HCT116 (cell line): ENCODE measurements around the gene TMEM151A. TPM values are rescaled to one million over a fixed set of nuclear protein-coding genes. Genes with fewer than 3 reads are reported as not detected.

Source experiments
- ATAC-seq: fragments of 200-7000 bp; cut with Tn5 transposase; 2 replicates; pipeline ENCODE4 v1.9.1; 2020; ENCODE audit warnings: mild to moderate bottlenecking, moderate library complexity
- BruUV-seq: library from RNA; stranded (reverse); fragments of 400-500 nt; replicated peaks from 2 replicates; lab custom pipeline; 2021; lab: Mats Ljungman, UMichigan
- CTCF ChIA-PET: fragments of 300-600 bp; sonication (Branson Sonifier 250); formaldehyde crosslinking; loops from one replicate; lab custom pipeline; 2021; ENCODE audit warnings: antibody characterized with exemption; lab: Charles Lee
- POLR2A ChIA-PET: fragments of 300-600, 350-600 bp; sonication (Branson Sonifier 250); formaldehyde crosslinking; loops from one replicate; lab custom pipeline; 2021; ENCODE audit warnings: antibody characterized with exemption; lab: Charles Lee
- RAD21 ChIA-PET, 2 experiments: fragments of 300-600 bp; sonication (Branson Sonifier 250); formaldehyde crosslinking; loops; one replicate each; lab custom pipeline; 2023; ENCODE audit warnings: low total read pairs in 2 of 2; ENCODE audit not compliant: uncharacterized antibody in 2 of 2, unreplicated experiment in 2 of 2, low non-redundant PET in 1 of 2; lab: Charles Lee
- DNase-seq: peaks from one replicate; pipeline ENCODE4 v3.0.0-alpha.2; 2010; ENCODE audit warnings: low read depth, low spot score
- H2AFZ ChIP-seq: fragments of 200-600 bp; shearing (Covaris generic), sonication (generic); 2 replicates; pipeline ENCODE4 v1.6.1; 2017; ENCODE audit warnings: low read depth, mixed run types, mixed read lengths, antibody characterized with exemption, low read length; ENCODE audit not compliant: poor library complexity, severe bottlenecking
- H3K27ac ChIP-seq: 2 replicates; pipeline ENCODE4 v1.5.1; 2012; ENCODE audit warnings: low read depth, low read length
- H3K27me3 ChIP-seq: fragments of 200-600 bp; sonication (generic); 2 replicates; pipeline ENCODE4 v1.6.1; 2016; ENCODE audit warnings: mixed run types, low read length, mixed read lengths; ENCODE audit not compliant: insufficient read depth
- H3K36me3 ChIP-seq, 2 experiments: fragments of 200-500 bp in 1 of 2; fragments of 200-600 bp in 1 of 2; sonication (Bioruptor generic) in 1 of 2; sonication (generic) in 1 of 2; 2 replicates each; pipeline versions ENCODE4 v1.5.1 to v1.6.1; 2014 to 2016; ENCODE audit warnings: low read length in 2 of 2, inconsistent platforms in 1 of 2, mixed read lengths in 1 of 2, mixed run types in 1 of 2; ENCODE audit not compliant: insufficient read depth in 2 of 2, control insufficient read depth in 1 of 2
- H3K4me1 ChIP-seq, 2 experiments: fragments of 200-600 bp in 1 of 2; sonication (generic) in 1 of 2; 2 replicates each; pipeline versions ENCODE4 v1.5.1 to v1.6.1; 2012 to 2017; ENCODE audit warnings: low read length in 2 of 2, inconsistent platforms in 1 of 2, mild to moderate bottlenecking in 1 of 2, mixed read lengths in 1 of 2, mixed run types in 1 of 2, moderate library complexity in 1 of 2; ENCODE audit not compliant: insufficient read depth in 2 of 2, control insufficient read depth in 1 of 2
- H3K4me2 ChIP-seq: fragments of 200-600 bp; sonication (generic); 2 replicates; pipeline ENCODE4 v1.6.1; 2017; ENCODE audit warnings: mixed run types, low read length, mixed read lengths
- H3K4me3 ChIP-seq, 2 experiments: fragments of 200-600 bp in 1 of 2; sonication (generic) in 1 of 2; replicated peaks in 1 of 2; 2 replicates each; pipeline ENCODE4 v1.5.1; 2011 to 2016; ENCODE audit warnings: low read length in 2 of 2, control low read depth in 1 of 2, low read depth in 1 of 2, mild to moderate bottlenecking in 1 of 2, mixed read lengths in 1 of 2, mixed run types in 1 of 2
- H3K79me2 ChIP-seq: fragments of 200-600 bp; sonication (generic); 2 replicates; pipeline ENCODE4 v1.6.1; 2017; ENCODE audit warnings: mild to moderate bottlenecking, mixed run types, low read length, moderate library complexity, mixed read lengths; ENCODE audit not compliant: insufficient read depth
- H3K9ac ChIP-seq: fragments of 200-600 bp; sonication (generic); 2 replicates; pipeline ENCODE4 v1.6.1; 2016; ENCODE audit warnings: low read length, mixed read lengths
- H3K9me2 ChIP-seq: fragments of 200-600 bp; sonication (generic), shearing (Covaris generic); 2 replicates; pipeline ENCODE4 v1.6.1; 2017; ENCODE audit warnings: mixed run types, mild to moderate bottlenecking, moderate library complexity; ENCODE audit not compliant: insufficient read depth
- H3K9me3 ChIP-seq, 2 experiments: fragments of 200-500 bp in 1 of 2; fragments of 200-600 bp in 1 of 2; sonication (Bioruptor generic) in 1 of 2; sonication (generic) in 1 of 2; 2 replicates each; pipeline ENCODE4 v1.6.1; 2014 to 2017; ENCODE audit warnings: low read length in 2 of 2, mixed read lengths in 2 of 2, inconsistent platforms in 1 of 2, low read depth in 1 of 2, mild to moderate bottlenecking in 1 of 2, mixed run types in 1 of 2, moderate library complexity in 1 of 2; ENCODE audit not compliant: control insufficient read depth in 1 of 2, insufficient read depth in 1 of 2
- H4K20me1 ChIP-seq: fragments of 200-600 bp; sonication (generic), shearing (Covaris generic); 2 replicates; pipeline ENCODE4 v1.6.1; 2017; ENCODE audit warnings: mixed run types, mild to moderate bottlenecking, moderate library complexity; ENCODE audit not compliant: insufficient read depth
- CEBPB ChIP-seq: IDR thresholded peaks from 2 replicates; pipeline ENCODE4 v1.6.1; 2012; ENCODE audit warnings: low read depth
- ELF1 ChIP-seq: IDR thresholded peaks from 2 replicates; pipeline ENCODE4 v1.6.1; 2012; ENCODE audit warnings: low read depth, borderline replicate concordance
- POLR2AphosphoS5 ChIP-seq: IDR thresholded peaks from 2 replicates; pipeline ENCODE4 v1.6.1; 2011; ENCODE audit warnings: mild to moderate bottlenecking, low read depth, low read length, moderate library complexity
- ZFX ChIP-seq: fragments of 450-650 bp; IDR thresholded peaks from 2 replicates; pipeline ENCODE4 v1.6.1; 2017
- ZNF274 ChIP-seq: fragments of 200-500 bp; sonication (Bioruptor generic); IDR thresholded peaks from 2 replicates; pipeline ENCODE4 v1.6.1; 2014; ENCODE audit warnings: mild to moderate bottlenecking, low read depth, low read length, inconsistent platforms
- intact Hi-C: fragments of 100-400 bp; cut with micrococcal nuclease; formaldehyde crosslinking; loops from 2 replicates; pipeline ENCODE4 v1.10.0; 2022
- total RNA-seq: library from RNA; stranded (reverse); gene quantifications from one replicate; pipeline ENCODE4 v1.2.1, GENCODE V29; 2021; ENCODE audit not compliant: unreplicated experiment
- TF ChIP-seq, protein P1 (sequence below): IDR thresholded peaks from 2 replicates; pipeline ENCODE4 v1.6.1; 2012; ENCODE audit warnings: low read depth
- TF ChIP-seq, protein P2 (sequence below), 3 experiments: fragments of 200-600 bp in 1 of 3; sonication (generic) in 1 of 3; IDR thresholded peaks in 2 of 3; conservative IDR thresholded peaks in 1 of 3; 2 replicates each; pipeline ENCODE4 v1.5.1; 2012 to 2017; ENCODE audit warnings: low read depth in 2 of 3, low read length in 2 of 3, antibody characterized with exemption in 1 of 3, borderline replicate concordance in 1 of 3, control low read depth in 1 of 3, mild to moderate bottlenecking in 1 of 3, mixed read lengths in 1 of 3, mixed run types in 1 of 3, moderate library complexity in 1 of 3; ENCODE audit not compliant: insufficient read depth in 1 of 3

The TMEM151A gene
- total RNA-seq, 1 experiment from 2014 or later: 5.9 TPM

DNA sequence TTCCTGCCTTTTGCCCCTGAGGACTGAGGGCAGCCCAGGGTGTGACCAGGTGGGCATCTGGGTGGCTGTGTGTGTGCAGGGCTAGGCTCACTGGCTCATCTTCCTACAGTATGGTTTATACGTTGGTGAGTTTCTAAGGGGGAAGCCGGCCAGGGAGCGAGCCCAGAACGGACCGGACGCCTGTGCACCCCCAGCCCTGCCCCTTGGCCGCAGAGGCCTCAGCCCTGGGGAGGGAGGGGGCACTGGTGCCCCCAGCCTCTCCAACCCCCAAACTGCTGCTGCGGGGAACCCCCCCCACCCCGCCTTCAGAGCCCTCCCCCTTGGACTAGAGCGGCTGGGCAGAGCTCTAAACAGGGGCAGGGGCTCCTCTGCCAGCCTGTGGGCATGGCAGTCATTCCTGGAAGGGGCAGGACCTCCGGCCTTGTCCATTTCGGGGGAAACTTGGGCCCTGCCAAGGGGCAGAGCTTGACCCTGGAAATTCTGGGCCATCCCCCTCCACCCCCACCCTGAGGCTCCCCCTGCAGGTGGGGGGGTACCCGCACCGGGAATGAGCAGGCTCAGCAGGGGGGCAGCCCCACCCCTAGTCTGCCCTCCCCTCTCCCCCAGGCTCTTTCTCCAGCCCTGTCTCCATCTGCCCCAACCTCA lies 8.1 kb upstream of the TMEM151A start:
- no peaks in the 10 kb centered on the region for H4K20me1 ChIP-seq
- H3K4me1 ChIP-seq: peaks cover 4 to 35% of the 10 kb centered on the region in 2 experiments; a peak in 3 of 4 replicates
- CTCF ChIA-PET: interaction anchor here (1.0 to 3.0 kb wide), 3 partner anchors 11 to 572 kb away, joined by 3 to 17 read pairs (median 3); partner anchors contain the start of gene KAT5

More for the DNA sequence above, 8.1 kb upstream of the TMEM151A start:
- Histone ChIP-seq H3K4me3 (no peak overlapping the region), H3K9me3 (no peaks in the 10 kb centered on the region), H3K4me2 (no peak overlapping the region), H3K9ac (no peak overlapping the region), H2AFZ (no peak overlapping the region), H3K36me3 (no peaks in the 10 kb centered on the region), H3K79me2 (peaks cover 18% of the 10 kb centered on the region), H3K27ac (0 out of 2 replicates have a peak overlapping the region, but pooled peaks have one; percentile 31), H3K9me2 (no peaks in the 10 kb centered on the region), H3K27me3 (no peaks in the 10 kb centered on the region)
- BruUV-seq: no TSS peak
- no peak for ATAC-seq
- ChIA-PET RAD21 (no interaction called here), POLR2A (no interaction called here)
- TF ChIP-seq ELF1: no peak
- no peak for TF ChIP-seq CEBPB
- TF ChIP-seq, protein P1, sequence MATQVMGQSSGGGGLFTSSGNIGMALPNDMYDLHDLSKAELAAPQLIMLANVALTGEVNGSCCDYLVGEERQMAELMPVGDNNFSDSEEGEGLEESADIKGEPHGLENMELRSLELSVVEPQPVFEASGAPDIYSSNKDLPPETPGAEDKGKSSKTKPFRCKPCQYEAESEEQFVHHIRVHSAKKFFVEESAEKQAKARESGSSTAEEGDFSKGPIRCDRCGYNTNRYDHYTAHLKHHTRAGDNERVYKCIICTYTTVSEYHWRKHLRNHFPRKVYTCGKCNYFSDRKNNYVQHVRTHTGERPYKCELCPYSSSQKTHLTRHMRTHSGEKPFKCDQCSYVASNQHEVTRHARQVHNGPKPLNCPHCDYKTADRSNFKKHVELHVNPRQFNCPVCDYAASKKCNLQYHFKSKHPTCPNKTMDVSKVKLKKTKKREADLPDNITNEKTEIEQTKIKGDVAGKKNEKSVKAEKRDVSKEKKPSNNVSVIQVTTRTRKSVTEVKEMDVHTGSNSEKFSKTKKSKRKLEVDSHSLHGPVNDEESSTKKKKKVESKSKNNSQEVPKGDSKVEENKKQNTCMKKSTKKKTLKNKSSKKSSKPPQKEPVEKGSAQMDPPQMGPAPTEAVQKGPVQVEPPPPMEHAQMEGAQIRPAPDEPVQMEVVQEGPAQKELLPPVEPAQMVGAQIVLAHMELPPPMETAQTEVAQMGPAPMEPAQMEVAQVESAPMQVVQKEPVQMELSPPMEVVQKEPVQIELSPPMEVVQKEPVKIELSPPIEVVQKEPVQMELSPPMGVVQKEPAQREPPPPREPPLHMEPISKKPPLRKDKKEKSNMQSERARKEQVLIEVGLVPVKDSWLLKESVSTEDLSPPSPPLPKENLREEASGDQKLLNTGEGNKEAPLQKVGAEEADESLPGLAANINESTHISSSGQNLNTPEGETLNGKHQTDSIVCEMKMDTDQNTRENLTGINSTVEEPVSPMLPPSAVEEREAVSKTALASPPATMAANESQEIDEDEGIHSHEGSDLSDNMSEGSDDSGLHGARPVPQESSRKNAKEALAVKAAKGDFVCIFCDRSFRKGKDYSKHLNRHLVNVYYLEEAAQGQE: no peak
- TF ChIP-seq ZNF274: no peak
- TF ChIP-seq, protein P2, sequence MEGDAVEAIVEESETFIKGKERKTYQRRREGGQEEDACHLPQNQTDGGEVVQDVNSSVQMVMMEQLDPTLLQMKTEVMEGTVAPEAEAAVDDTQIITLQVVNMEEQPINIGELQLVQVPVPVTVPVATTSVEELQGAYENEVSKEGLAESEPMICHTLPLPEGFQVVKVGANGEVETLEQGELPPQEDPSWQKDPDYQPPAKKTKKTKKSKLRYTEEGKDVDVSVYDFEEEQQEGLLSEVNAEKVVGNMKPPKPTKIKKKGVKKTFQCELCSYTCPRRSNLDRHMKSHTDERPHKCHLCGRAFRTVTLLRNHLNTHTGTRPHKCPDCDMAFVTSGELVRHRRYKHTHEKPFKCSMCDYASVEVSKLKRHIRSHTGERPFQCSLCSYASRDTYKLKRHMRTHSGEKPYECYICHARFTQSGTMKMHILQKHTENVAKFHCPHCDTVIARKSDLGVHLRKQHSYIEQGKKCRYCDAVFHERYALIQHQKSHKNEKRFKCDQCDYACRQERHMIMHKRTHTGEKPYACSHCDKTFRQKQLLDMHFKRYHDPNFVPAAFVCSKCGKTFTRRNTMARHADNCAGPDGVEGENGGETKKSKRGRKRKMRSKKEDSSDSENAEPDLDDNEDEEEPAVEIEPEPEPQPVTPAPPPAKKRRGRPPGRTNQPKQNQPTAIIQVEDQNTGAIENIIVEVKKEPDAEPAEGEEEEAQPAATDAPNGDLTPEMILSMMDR (IDR thresholded peaks at IDR 0.05 in 2 of 3, conservative IDR thresholded peaks at IDR 0.05 in 1 of 3; ENCODE audit: borderline replicate concordance in 1 of 3, insufficient read depth in 1 of 3, low read depth in 2 of 3, low read length in 2 of 3): peak in 2 of 3 experiments; percentile 17 to 21; a peak in 2 of 6 replicates
- TF ChIP-seq ZFX: no peak
- no peak for TF ChIP-seq POLR2AphosphoS5
- intact Hi-C loops: no loop called here
- DNase-seq: no peak
